Transverse colon (tissue), 4 donors: ENCODE measurements around the gene VASN. TPM values are rescaled to one million over a fixed set of nuclear protein-coding genes. Genes with fewer than 3 reads are reported as not detected.

Experiments
- DNase-seq: peaks from one replicate; pipeline ENCODE4 v3.0.0-alpha.2; 2019
- H3K27ac ChIP-seq, 4 donors: fragments of 200-600 bp; sonication (generic); 2 replicates each; pipeline ENCODE4 v1.5.1; 2016 to 2018; ENCODE audit warnings: inconsistent platforms in 4 of 4
- H3K27me3 ChIP-seq: fragments of 200-600 bp; sonication (generic); 2 replicates; pipeline ENCODE4 v1.5.1; 2017; ENCODE audit warnings: inconsistent platforms
- H3K36me3 ChIP-seq, 4 donors: fragments of 200-600 bp; sonication (generic); 2 replicates each; pipeline ENCODE4 v1.5.1; 2017 to 2019; ENCODE audit warnings: inconsistent platforms in 4 of 4
- H3K4me1 ChIP-seq, 4 donors: fragments of 200-600 bp; sonication (generic); 2 replicates each; pipeline ENCODE4 v1.5.1; 2017 to 2020; ENCODE audit warnings: inconsistent platforms in 4 of 4
- H3K4me3 ChIP-seq, 4 donors: fragments of 200-600 bp; sonication (generic); 1 replicate in 1 of 4; 2 replicates in 3 of 4; pipeline versions ENCODE4 v1.5.1 to v1.6.1; 2017 to 2019; ENCODE audit warnings: inconsistent platforms in 4 of 4
- H3K9me3 ChIP-seq, 2 donors: fragments of 200-600 bp; sonication (generic); 2 replicates each; pipeline ENCODE4 v1.5.1; 2017 to 2019; ENCODE audit warnings: inconsistent platforms in 2 of 2
- EP300 ChIP-seq: sonication (generic); formaldehyde crosslinking; IDR thresholded peaks from one replicate; pipeline ENCODE4 v1.6.1; 2017; ENCODE audit warnings: antibody characterized with exemption, low read depth
- POLR2A ChIP-seq: fragments of 450-650 bp; IDR thresholded peaks from one replicate; pipeline ENCODE4 v1.6.1; 2016; ENCODE audit warnings: antibody characterized with exemption, mild to moderate bottlenecking, moderate library complexity
- POLR2AphosphoS5 ChIP-seq, 3 donors: sonication (generic); formaldehyde crosslinking; IDR thresholded peaks; one replicate each; pipeline ENCODE4 v1.6.1; 2016; ENCODE audit warnings: antibody characterized with exemption in 3 of 3
- WGBS, 2 donors: methylation state at CpG; one replicate each; pipeline ENCODE4 v1.1.5; 2018; ENCODE audit warnings: low coverage in 1 of 2; 5-methylcytosine and 5-hydroxymethylcytosine counted together
- in situ Hi-C, 4 donors: fragments of 200-750 bp; cut with MboI; loops; one replicate each; pipeline versions ENCODE4 v1.15.0 to v1.15.1; 2017; ENCODE audit warnings: low sequenced_read_pairs in 3 of 4, low pct_ligation_motif_present in 1 of 4, low pct_unique_long_range_greater_than_20kb in 1 of 4
- intact Hi-C: fragments of 100-400 bp; cut with DNase I; formaldehyde crosslinking; loops from one replicate; pipeline ENCODE4 v1.15.1; 2023; ENCODE audit warnings: low total_unique reads
- total RNA-seq, 4 donors: library from RNA; depleted of rRNA; stranded (reverse); fragments of >200 nt; gene quantifications; one replicate each; pipeline ENCODE4 v1.1.0, GENCODE V29; 2016
- TF ChIP-seq, protein P1 (sequence below), 5 experiments: fragments of 200-600 bp in 3 of 5; fragments of 450-650 bp in 2 of 5; sonication (generic) in 3 of 5; IDR thresholded peaks; 1 replicate in 2 of 5; 2 replicates in 3 of 5; pipeline ENCODE4 v1.5.1; 2016 to 2017; ENCODE audit warnings: antibody characterized with exemption in 5 of 5, inconsistent platforms in 3 of 5, mild to moderate bottlenecking in 2 of 5, moderate library complexity in 1 of 5

The VASN gene
- total RNA-seq, 4 donors from 2014 or later = 3.4 to 18.7 (median 9.0) TPM

GRCh38 chr16:4347765-4348509, 23.7 kb upstream of the VASN start:
- in situ Hi-C loops = loop anchor here in 1 of 4 donors (25.0 kb wide), 1 partner anchor 161 kb away; no protein-coding TSS in a partner anchor
- TF ChIP-seq EP300 (no peak), POLR2A (no peak), POLR2AphosphoS5 (IDR thresholded peaks at IDR 0.05) (no peak)
- TF ChIP-seq, protein P1, sequence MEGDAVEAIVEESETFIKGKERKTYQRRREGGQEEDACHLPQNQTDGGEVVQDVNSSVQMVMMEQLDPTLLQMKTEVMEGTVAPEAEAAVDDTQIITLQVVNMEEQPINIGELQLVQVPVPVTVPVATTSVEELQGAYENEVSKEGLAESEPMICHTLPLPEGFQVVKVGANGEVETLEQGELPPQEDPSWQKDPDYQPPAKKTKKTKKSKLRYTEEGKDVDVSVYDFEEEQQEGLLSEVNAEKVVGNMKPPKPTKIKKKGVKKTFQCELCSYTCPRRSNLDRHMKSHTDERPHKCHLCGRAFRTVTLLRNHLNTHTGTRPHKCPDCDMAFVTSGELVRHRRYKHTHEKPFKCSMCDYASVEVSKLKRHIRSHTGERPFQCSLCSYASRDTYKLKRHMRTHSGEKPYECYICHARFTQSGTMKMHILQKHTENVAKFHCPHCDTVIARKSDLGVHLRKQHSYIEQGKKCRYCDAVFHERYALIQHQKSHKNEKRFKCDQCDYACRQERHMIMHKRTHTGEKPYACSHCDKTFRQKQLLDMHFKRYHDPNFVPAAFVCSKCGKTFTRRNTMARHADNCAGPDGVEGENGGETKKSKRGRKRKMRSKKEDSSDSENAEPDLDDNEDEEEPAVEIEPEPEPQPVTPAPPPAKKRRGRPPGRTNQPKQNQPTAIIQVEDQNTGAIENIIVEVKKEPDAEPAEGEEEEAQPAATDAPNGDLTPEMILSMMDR (IDR thresholded peaks at IDR 0.05) = no peak
- H3K9me3 ChIP-seq = no peaks in the 10 kb centered on the region
- DNase-seq = no peak
- H3K27me3 ChIP-seq = no peaks in the 10 kb centered on the region
- H3K36me3 ChIP-seq = no peaks in the 10 kb centered on the region
- intact Hi-C loops = no loop called here
- H3K27ac ChIP-seq = no peak overlapping the region
- peaks cover 0 to 24% (median 19%) of the 10 kb centered on the region in 4 donors for H3K4me1 ChIP-seq
- WGBS, 2 donors = 84 to 88% methylated on average over 3 to 15 of the region's 17 CpGs
- H3K4me3 ChIP-seq = no peak overlapping the region

GRCh38 chr16:4349332-4349731, 22.3 kb upstream of the VASN start:
- Histone ChIP-seq H3K27ac (no peak overlapping the region), H3K4me1 (peaks cover 0 to 24% (median 19%) of the 10 kb centered on the region in 4 donors), H3K4me3 (no peak overlapping the region), H3K36me3 (no peaks in the 10 kb centered on the region), H3K27me3 (no peaks in the 10 kb centered on the region), H3K9me3 (no peaks in the 10 kb centered on the region)
- intact Hi-C loops (no loop called here), in situ Hi-C loops (loop anchor here in 1 of 4 donors (25.0 kb wide), 1 partner anchor 162 kb away; no protein-coding TSS in a partner anchor)
- DNase-seq = no peak
- TF ChIP-seq POLR2A (no peak), EP300 (no peak), POLR2AphosphoS5 (IDR thresholded peaks at IDR 0.05) (no peak)
- TF ChIP-seq, protein P1 (IDR thresholded peaks at IDR 0.05) = no peak
- 95% methylated on average over 5 of the region's 5 CpGs; no CpG with 5 or more reads in 1 of the 2 donors for WGBS, 2 donors

GRCh38 chr16:4350365-4350786, 21.3 kb upstream of the VASN start:
- WGBS, 2 donors = 31 to 78% methylated on average over 1 to 24 of the region's 24 CpGs
- H3K27me3 ChIP-seq = no peaks in the 10 kb centered on the region
- intact Hi-C loops (loop anchor here (10.0 kb wide), 1 partner anchor 744 kb away; the partner anchor contains the start of gene EEF2KMT), in situ Hi-C loops (loop anchor here in 2 of 4 donors (10.0 kb wide), 2 partner anchors 54 to 64 kb away; partner anchors contain the start of gene CORO7 (in 1 of the 2))
- H3K36me3 ChIP-seq = no peaks in the 10 kb centered on the region
- peaks cover 0 to 24% (median 19%) of the 10 kb centered on the region in 4 donors for H3K4me1 ChIP-seq
- no peak for DNase-seq
- peak overlapping the region; percentile 87 to 94 (median 93) for H3K27ac ChIP-seq
- TF ChIP-seq POLR2A (no peak), EP300 (no peak), POLR2AphosphoS5 (IDR thresholded peaks at IDR 0.05) (no peak)
- TF ChIP-seq, protein P1 (IDR thresholded peaks at IDR 0.05) = no peak
- H3K9me3 ChIP-seq = no peaks in the 10 kb centered on the region
- H3K4me3 ChIP-seq = peak overlapping the region; percentile 82 to 100 (median 88)
